NCI-H2107 treated with DMSO at 0.1 percent for 48 hours (cell line): ENCODE results near the gene TICAM2.

Source experiments
- DNase-seq: peaks from one replicate; lab custom pipeline; 2025; ENCODE audit not compliant: unreplicated experiment; lab: John Stamatoyannopoulos, UW

Gene TICAM2

GRCh38 chr5:115611873-115612272 is 9.6 kb upstream of the TICAM2 start:
- no peak for DNase-seq

- DNase-seq: no peak
Measured at GRCh38 chr5:115607935-115608334, 5.7 kb upstream of the TICAM2 start.

- no peak for DNase-seq
Measured at GRCh38 chr5:115605436-115605835, 3.2 kb upstream of the TICAM2 start.

- DNase-seq: peak; percentile 3
Measured at GRCh38 chr5:115602591-115603125, 379 bp upstream of the TICAM2 start.

GRCh38 chr5:115600766-115601165 is 1.5 kb downstream of the TICAM2 start:
- DNase-seq: no peak

GRCh38 chr5:115599924-115600323 is 2.4 kb downstream of the TICAM2 start:
- no peak for DNase-seq

GRCh38 chr5:115599502-115599901 is 2.8 kb downstream of the TICAM2 start:
- DNase-seq: peak; percentile 19

GRCh38 chr5:115594128-115595047 is 7.9 kb downstream of the TICAM2 start:
- DNase-seq: no peak

- DNase-seq: no peak
Measured at GRCh38 chr5:115589043-115589442, 13.2 kb downstream of the TICAM2 start.

GRCh38 chr5:115588640-115589039 is 13.6 kb downstream of the TICAM2 start:
- peak; percentile 16 for DNase-seq

GRCh38 chr5:115586525-115587146 is 15.6 kb downstream of the TICAM2 start:
- peak; percentile 21 for DNase-seq

- DNase-seq: no peak
Measured at GRCh38 chr5:115585265-115585664, 17.0 kb downstream of the TICAM2 start.

- DNase-seq: no peak
Measured at GRCh38 chr5:115584501-115584900, 17.8 kb downstream of the TICAM2 start.

- no peak for DNase-seq
Measured at GRCh38 chr5:115583474-115583873, 18.8 kb downstream of the TICAM2 start.

- no peak for DNase-seq
Measured at GRCh38 chr5:115580941-115581340, 21.3 kb downstream of the TICAM2 start.

GRCh38 chr5:115579747-115580173 is 22.5 kb downstream of the TICAM2 start:
- no peak for DNase-seq

- DNase-seq: no peak
Measured at GRCh38 chr5:115579216-115579615, 23.1 kb downstream of the TICAM2 start.

- DNase-seq: no peak
Measured at GRCh38 chr5:115578657-115579056, 23.6 kb downstream of the TICAM2 start.

GRCh38 chr5:115577741-115578140 is 24.5 kb downstream of the TICAM2 start:
- no peak for DNase-seq

GRCh38 chr5:115577329-115577728 is 24.9 kb downstream of the TICAM2 start:
- DNase-seq: no peak

- DNase-seq: no peak
Measured at GRCh38 chr5:115575167-115576070, 26.9 kb downstream of the TICAM2 start.
